GM06990 (cell line): ENCODE results near the gene CACNA1F.
A peak's percentile ranks its signal among the peaks of the same experiment; 100 is the strongest.

Experiments used
- DNase-seq: peaks from one replicate; pipeline ENCODE4 v3.0.0-alpha.2; 2011; ENCODE audit not compliant: insufficient read length; ENCODE audit errors: extremely low read depth
- H3K27me3 ChIP-seq: replicated peaks from 2 replicates; pipeline ENCODE4 v1.6.0; 2011; ENCODE audit warnings: low read length; ENCODE audit not compliant: control insufficient read depth, insufficient read depth
- H3K36me3 ChIP-seq: 2 replicates; pipeline ENCODE4 v1.5.1; 2011; ENCODE audit warnings: low read length; ENCODE audit not compliant: control insufficient read depth, insufficient read depth
- H3K4me3 ChIP-seq: replicated peaks from 2 replicates; pipeline ENCODE4 v1.5.1; 2011; ENCODE audit warnings: low read depth, mild to moderate bottlenecking, control low read depth, low read length
- CTCF ChIP-seq: IDR thresholded peaks from 2 replicates; pipeline ENCODE4 v1.5.1; 2011; ENCODE audit warnings: low read length, control low read depth, mild to moderate bottlenecking, inconsistent platforms; ENCODE audit not compliant: insufficient read depth, poor library complexity, severe bottlenecking

CACNA1F gene

GRCh38 chrX:49193542-49193964 is 39.6 kb downstream of the CACNA1F start:
- Histone ChIP-seq H3K4me3 (no peak overlapping the region), H3K27me3 (no peaks in the 10 kb centered on the region), H3K36me3 (no peaks in the 10 kb centered on the region)
- no peak for TF ChIP-seq CTCF
- DNase-seq: no peak

GRCh38 chrX:49192722-49193328 is 40.3 kb downstream of the CACNA1F start:
- DNase-seq: no peak
- TF ChIP-seq CTCF: peak; percentile 70

DNA sequence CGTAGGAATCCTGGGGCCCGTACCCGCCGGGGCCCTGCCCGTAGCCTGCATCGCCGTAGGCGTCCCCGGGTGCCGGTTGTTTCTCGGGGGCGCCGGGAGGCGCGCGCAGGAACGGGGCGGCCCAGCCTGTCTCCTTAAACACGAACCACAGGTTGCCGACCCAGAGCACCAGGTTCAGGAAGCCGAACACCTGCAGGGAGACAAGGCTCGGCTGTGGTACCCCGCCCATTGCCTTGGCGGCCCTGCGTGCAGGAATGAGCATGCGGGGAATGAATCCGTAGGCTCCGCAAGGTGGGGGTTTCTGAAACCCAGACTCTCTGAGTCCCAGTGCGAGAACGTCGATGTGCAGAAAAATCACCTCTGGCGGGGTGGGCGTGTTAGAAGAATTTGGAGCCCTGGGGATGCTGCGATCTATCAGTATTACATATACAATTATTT is 41.5 kb downstream of the CACNA1F start:
- no peaks in the 10 kb centered on the region for H3K27me3 ChIP-seq
- H3K36me3 ChIP-seq: no peaks in the 10 kb centered on the region
- DNase-seq: no peak
- H3K4me3 ChIP-seq: peak overlapping the region; percentile 75
- TF ChIP-seq CTCF: no peak

More at GRCh38 chrX:49192722-49193328, 40.3 kb downstream of the CACNA1F start:
- Histone ChIP-seq H3K36me3 (no peaks in the 10 kb centered on the region), H3K4me3 (no peak overlapping the region), H3K27me3 (no peaks in the 10 kb centered on the region)

DNA sequence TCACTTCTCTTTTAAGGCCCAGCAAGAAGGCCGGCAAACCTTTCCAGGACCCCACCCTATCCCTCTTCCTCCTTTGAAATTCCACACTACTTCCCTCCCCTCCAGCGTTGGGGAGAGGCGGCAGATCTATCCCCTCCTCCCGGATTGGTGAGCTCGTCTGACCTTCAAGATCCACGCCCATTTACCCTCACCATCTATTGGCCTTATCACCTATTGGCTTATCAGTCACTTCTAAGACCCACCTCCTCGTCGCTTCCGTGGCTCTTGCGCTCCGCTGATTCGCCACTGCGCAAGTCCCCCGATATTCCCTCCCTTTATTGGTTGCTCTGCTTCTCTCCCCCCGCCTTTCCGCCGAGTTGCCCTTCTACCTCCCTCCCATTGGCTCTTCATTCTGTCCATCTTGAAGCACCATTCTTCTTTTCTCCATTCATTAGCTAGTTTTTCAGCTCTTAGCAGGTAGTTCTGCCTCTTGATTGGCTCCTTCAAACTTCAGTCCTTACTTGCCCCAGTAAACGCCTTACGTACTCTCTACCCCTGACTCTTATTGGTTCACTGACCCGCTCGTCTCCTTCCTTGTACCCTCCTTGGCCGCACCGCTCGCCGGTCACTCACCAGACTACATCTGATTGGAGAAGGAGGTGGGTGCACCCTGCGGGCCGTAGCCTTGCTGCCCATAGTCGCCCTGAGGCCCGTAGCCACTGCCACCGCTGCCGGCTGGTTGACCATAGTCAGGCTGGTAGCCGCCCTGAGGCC is 42.1 kb downstream of the CACNA1F start:
- H3K36me3 ChIP-seq: no peaks in the 10 kb centered on the region
- H3K27me3 ChIP-seq: no peaks in the 10 kb centered on the region
- DNase-seq: peak; percentile 89
- no peak for TF ChIP-seq CTCF
- peak overlapping the region; percentile 75 for H3K4me3 ChIP-seq

GRCh38 chrX:49189606-49190005 is 43.5 kb downstream of the CACNA1F start:
- TF ChIP-seq CTCF: no peak
- no peaks in the 10 kb centered on the region for H3K36me3 ChIP-seq
- H3K4me3 ChIP-seq: peak overlapping the region; percentile 67
- H3K27me3 ChIP-seq: no peaks in the 10 kb centered on the region
- no peak for DNase-seq
